GM12865 (cell line): ENCODE data around the gene KRTAP10-3.

Source experiments
- DNase-seq: peaks from one replicate; pipeline ENCODE4 v3.0.0; 2010; ENCODE audit warnings: low read depth
- H3K4me3 ChIP-seq: 2 replicates; pipeline ENCODE4 v1.5.1; 2011; ENCODE audit warnings: mild to moderate bottlenecking, low read depth, low read length, control low read depth
- CTCF ChIP-seq: IDR thresholded peaks from 2 replicates; pipeline ENCODE4 v1.5.1; 2011; ENCODE audit warnings: low read length, control low read depth, low read depth, inconsistent platforms; ENCODE audit not compliant: insufficient read depth; ENCODE audit errors: missing control alignments

KRTAP10-3 gene

GRCh38 chr21:44510508-44511218, 47.9 kb downstream of the KRTAP10-3 start:
- H3K4me3 ChIP-seq: no peak overlapping the region
- DNase-seq: peak; percentile 66
- TF ChIP-seq CTCF: peak; percentile 85

- no peak for DNase-seq
- no peak for TF ChIP-seq CTCF
- no peak overlapping the region for H3K4me3 ChIP-seq
Measured at GRCh38 chr21:44510109-44510507, 48.5 kb downstream of the KRTAP10-3 start.

GRCh38 chr21:44509539-44509938, 49.1 kb downstream of the KRTAP10-3 start:
- peak; percentile 18 for DNase-seq
- peak; percentile 40 for TF ChIP-seq CTCF

GRCh38 chr21:44508711-44509445, 49.7 kb downstream of the KRTAP10-3 start:
- no peak for TF ChIP-seq CTCF
- no peak overlapping the region for H3K4me3 ChIP-seq
- no peak for DNase-seq

More at GRCh38 chr21:44509539-44509938, 49.1 kb downstream of the KRTAP10-3 start:
- no peak overlapping the region for H3K4me3 ChIP-seq

- no peak for TF ChIP-seq CTCF
- DNase-seq: no peak
- H3K4me3 ChIP-seq: no peak overlapping the region
Measured at GRCh38 chr21:44508426-44508710, 50.2 kb downstream of the KRTAP10-3 start.
